DOHH2 (cell line): ENCODE results near the gene TOR2A.

Source experiments
- H3F3A ChIP-seq: fragments of 200-600 bp; sonication (generic), shearing (Covaris generic); 2 replicates; pipeline ENCODE4 v1.6.0; 2016; ENCODE audit warnings: antibody characterized with exemption, mild to moderate bottlenecking; ENCODE audit not compliant: control insufficient read depth, insufficient read depth
- H3K27ac ChIP-seq: fragments of 200-600 bp; sonication (generic); 2 replicates; pipeline ENCODE4 v1.5.1; 2014; ENCODE audit warnings: low read depth, mild to moderate bottlenecking, low read length, moderate library complexity
- H3K27me3 ChIP-seq: fragments of 200-600 bp; sonication (generic); 2 replicates; pipeline ENCODE4 v1.6.1; 2014; ENCODE audit warnings: mild to moderate bottlenecking, low read length, mixed read lengths; ENCODE audit not compliant: control insufficient read depth
- H3K36me3 ChIP-seq: fragments of 200-600 bp; sonication (generic); 2 replicates; pipeline ENCODE4 v1.6.1; 2014; ENCODE audit warnings: mild to moderate bottlenecking, low read length, moderate library complexity, mixed read lengths; ENCODE audit not compliant: control insufficient read depth
- H3K4me1 ChIP-seq: fragments of 200-600 bp; sonication (generic); 2 replicates; pipeline ENCODE4 v1.6.1; 2014; ENCODE audit warnings: mild to moderate bottlenecking, low read length, mixed read lengths; ENCODE audit not compliant: control insufficient read depth
- H3K4me2 ChIP-seq: fragments of 200-600 bp; sonication (generic); 2 replicates; pipeline ENCODE4 v1.6.0; 2014; ENCODE audit warnings: mild to moderate bottlenecking, low read length, moderate library complexity
- H3K4me3 ChIP-seq: fragments of 200-600 bp; sonication (generic); 2 replicates; pipeline ENCODE4 v1.5.1; 2014; ENCODE audit warnings: mild to moderate bottlenecking, low read length, mixed read lengths
- H3K79me2 ChIP-seq: fragments of 200-600 bp; sonication (generic); 2 replicates; pipeline ENCODE4 v1.6.1; 2014; ENCODE audit warnings: mild to moderate bottlenecking, low read length, mixed read lengths; ENCODE audit not compliant: control insufficient read depth
- H3K9me2 ChIP-seq: fragments of 200-600 bp; sonication (generic); replicated peaks from 2 replicates; pipeline ENCODE4 v1.6.1; 2014; ENCODE audit warnings: mild to moderate bottlenecking, low read length, mixed read lengths; ENCODE audit not compliant: control insufficient read depth
- H3K9me3 ChIP-seq: fragments of 200-600 bp; sonication (generic); 2 replicates; pipeline ENCODE4 v1.6.1; 2014; ENCODE audit warnings: antibody characterized with exemption, low read length, mixed read lengths; ENCODE audit not compliant: control insufficient read depth, insufficient read depth
- H4K20me1 ChIP-seq: fragments of 200-600 bp; sonication (generic); 2 replicates; pipeline ENCODE4 v1.6.0; 2014; ENCODE audit warnings: low read depth, mild to moderate bottlenecking, antibody characterized with exemption, low read length, moderate library complexity; ENCODE audit not compliant: control insufficient read depth, insufficient read depth
- CTCF ChIP-seq: fragments of 200-600 bp; sonication (generic); IDR thresholded peaks from one replicate; pipeline ENCODE4 v1.5.1; 2014; ENCODE audit warnings: antibody characterized with exemption, mild to moderate bottlenecking, low read depth, low read length; ENCODE audit not compliant: poor library complexity, severe bottlenecking
- EZH2phosphoT487 ChIP-seq: fragments of 200-600 bp; sonication (generic); IDR thresholded peaks from 2 replicates; pipeline ENCODE4 v1.6.1; 2017; ENCODE audit warnings: borderline replicate concordance, mild to moderate bottlenecking, antibody characterized with exemption, low read length, moderate library complexity, mixed read lengths

The TOR2A gene

GRCh38 chr9:127686461-127687393 is 48.4 kb downstream of the TOR2A start:
- no peak overlapping the region for H3K4me3 ChIP-seq
- no peak overlapping the region for H3K27ac ChIP-seq
- no peaks in the 10 kb centered on the region for H3K36me3 ChIP-seq
- H3K79me2 ChIP-seq = no peaks in the 10 kb centered on the region
- TF ChIP-seq CTCF (no peak), EZH2phosphoT487 (no peak)
- H4K20me1 ChIP-seq = no peaks in the 10 kb centered on the region
- H3K4me2 ChIP-seq = no peak overlapping the region
- H3K27me3 ChIP-seq = no peaks in the 10 kb centered on the region
- H3K9me3 ChIP-seq = no peaks in the 10 kb centered on the region
- no peaks in the 10 kb centered on the region for H3K4me1 ChIP-seq
- H3F3A ChIP-seq = no peaks in the 10 kb centered on the region
- H3K9me2 ChIP-seq = no peaks in the 10 kb centered on the region

- no peak overlapping the region for H3K27ac ChIP-seq
- TF ChIP-seq EZH2phosphoT487 = no peak
- TF ChIP-seq CTCF = no peak
- H3K36me3 ChIP-seq = no peaks in the 10 kb centered on the region
- H3F3A ChIP-seq = no peaks in the 10 kb centered on the region
- H3K79me2 ChIP-seq = no peaks in the 10 kb centered on the region
- H3K9me2 ChIP-seq = no peaks in the 10 kb centered on the region
- H3K9me3 ChIP-seq = no peaks in the 10 kb centered on the region
- no peaks in the 10 kb centered on the region for H3K4me1 ChIP-seq
- H3K4me3 ChIP-seq = no peak overlapping the region
- H3K27me3 ChIP-seq = no peaks in the 10 kb centered on the region
- no peaks in the 10 kb centered on the region for H4K20me1 ChIP-seq
- no peak overlapping the region for H3K4me2 ChIP-seq
These were observed 50.5 kb downstream of the TOR2A start for GRCh38 chr9:127684576-127684975.

GRCh38 chr9:127683723-127684122 is 51.4 kb downstream of the TOR2A start:
- H3K36me3 ChIP-seq = no peaks in the 10 kb centered on the region
- H3K9me3 ChIP-seq = no peaks in the 10 kb centered on the region
- H3K27me3 ChIP-seq = no peaks in the 10 kb centered on the region
- H3K4me3 ChIP-seq = no peak overlapping the region
- H3K9me2 ChIP-seq = no peaks in the 10 kb centered on the region
- TF ChIP-seq EZH2phosphoT487 (no peak), CTCF (no peak)
- H3K79me2 ChIP-seq = no peaks in the 10 kb centered on the region
- no peak overlapping the region for H3K4me2 ChIP-seq
- no peaks in the 10 kb centered on the region for H4K20me1 ChIP-seq
- H3K27ac ChIP-seq = no peak overlapping the region
- H3K4me1 ChIP-seq = no peaks in the 10 kb centered on the region
- H3F3A ChIP-seq = no peaks in the 10 kb centered on the region
